ENCODE data around the gene SLIT3.

The SLIT3 gene

GRCh38 chr5:169020102-169020501 is 280.8 kb downstream of the SLIT3 start:
- DNase-seq, result no peak

- no peak for DNase-seq
Observed at GRCh38 chr5:169018925-169019324, 282.0 kb downstream of the SLIT3 start.

GRCh38 chr5:169015991-169016390 is 284.9 kb downstream of the SLIT3 start:
- DNase-seq, result no peak

- no peak for DNase-seq
Observed at GRCh38 chr5:169013846-169014245, 287.1 kb downstream of the SLIT3 start.

DNA sequence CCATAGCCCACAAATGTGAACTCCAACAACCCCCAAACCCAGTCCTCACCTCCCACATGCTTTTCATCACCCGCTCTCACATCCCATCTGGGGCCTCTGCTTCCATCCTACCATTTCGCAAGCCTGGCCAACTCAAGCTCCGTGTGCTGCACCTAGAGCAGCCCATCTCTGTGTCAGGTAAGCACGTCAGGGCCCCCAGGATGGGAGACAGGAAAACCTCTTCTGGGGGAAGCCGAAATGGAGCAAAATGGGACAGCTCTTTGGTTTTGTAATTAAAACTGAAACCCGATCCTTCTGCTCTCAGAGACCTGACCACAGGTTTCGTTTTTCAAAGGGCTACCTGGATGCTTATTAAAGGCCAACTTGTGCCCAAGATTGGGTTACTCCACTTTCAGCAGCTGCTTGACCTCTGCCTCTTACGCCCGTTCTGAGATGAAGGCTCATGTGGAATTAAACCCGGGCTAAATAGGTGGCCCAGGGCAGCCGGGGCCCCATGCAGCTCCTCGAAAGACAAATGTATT is 287.7 kb downstream of the SLIT3 start:
- DNase-seq, result no peak

DNA sequence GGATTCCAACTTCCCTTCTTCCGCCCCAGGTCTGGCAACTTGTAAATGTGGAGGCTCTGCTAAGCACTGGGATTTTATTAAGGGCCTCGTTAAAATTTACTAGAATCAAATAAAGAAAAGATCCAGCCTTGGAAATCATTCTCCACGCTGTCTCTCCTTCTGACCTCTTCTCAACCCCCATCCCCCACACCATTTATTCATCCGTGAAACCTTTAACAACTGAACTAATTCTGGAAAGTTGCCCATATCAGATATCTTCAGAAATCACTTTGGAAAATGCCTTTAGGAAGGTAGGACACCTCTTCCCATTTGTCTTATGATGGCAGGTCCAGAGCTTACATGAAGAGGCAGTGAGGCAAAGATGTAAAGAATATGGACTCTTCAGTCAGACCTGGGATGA is 288.5 kb downstream of the SLIT3 start:
- no peak for DNase-seq

DNA sequence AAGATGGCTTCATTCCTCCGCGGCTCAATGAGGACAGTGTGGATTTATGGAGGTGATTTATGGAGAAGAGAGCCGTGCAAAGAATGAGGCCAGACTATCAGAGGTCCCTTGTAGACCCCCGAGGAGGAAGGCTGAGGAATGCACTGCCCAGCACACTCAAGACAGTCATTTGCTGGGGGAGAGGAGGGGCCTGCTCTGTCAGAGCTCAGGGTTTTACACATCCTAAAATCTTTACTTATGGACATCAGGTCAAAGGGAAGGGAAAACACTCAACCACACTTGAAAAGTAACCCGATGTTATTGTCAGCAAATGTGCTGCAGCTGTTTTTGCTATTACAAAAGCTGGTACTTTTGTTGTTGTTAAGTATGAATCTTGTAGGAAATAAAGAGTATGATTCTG is 289.5 kb downstream of the SLIT3 start:
- DNase-seq, result no peak

DNA sequence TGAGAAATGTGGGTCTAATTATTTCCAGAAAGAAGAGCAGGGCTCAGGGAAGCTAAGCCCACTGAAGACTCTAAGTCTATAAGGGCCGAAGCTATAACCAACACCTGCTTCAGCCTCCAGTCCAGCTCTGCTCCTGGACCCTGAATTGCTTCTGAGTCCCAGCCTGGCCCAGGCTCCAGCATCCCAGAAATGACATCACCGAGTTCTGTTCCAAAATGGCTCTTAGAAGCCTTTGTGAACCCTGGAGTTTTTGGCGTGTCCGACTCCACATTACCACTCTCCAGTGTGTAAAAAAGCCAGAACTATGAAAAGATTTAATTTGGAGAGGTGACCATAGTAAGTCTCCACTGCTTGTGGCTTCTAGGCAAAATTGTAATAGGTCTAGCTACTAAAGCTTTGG is 289.9 kb downstream of the SLIT3 start:
- no peak for DNase-seq

- no peak for DNase-seq
Observed at GRCh38 chr5:169009123-169009522, 291.8 kb downstream of the SLIT3 start.

DNA sequence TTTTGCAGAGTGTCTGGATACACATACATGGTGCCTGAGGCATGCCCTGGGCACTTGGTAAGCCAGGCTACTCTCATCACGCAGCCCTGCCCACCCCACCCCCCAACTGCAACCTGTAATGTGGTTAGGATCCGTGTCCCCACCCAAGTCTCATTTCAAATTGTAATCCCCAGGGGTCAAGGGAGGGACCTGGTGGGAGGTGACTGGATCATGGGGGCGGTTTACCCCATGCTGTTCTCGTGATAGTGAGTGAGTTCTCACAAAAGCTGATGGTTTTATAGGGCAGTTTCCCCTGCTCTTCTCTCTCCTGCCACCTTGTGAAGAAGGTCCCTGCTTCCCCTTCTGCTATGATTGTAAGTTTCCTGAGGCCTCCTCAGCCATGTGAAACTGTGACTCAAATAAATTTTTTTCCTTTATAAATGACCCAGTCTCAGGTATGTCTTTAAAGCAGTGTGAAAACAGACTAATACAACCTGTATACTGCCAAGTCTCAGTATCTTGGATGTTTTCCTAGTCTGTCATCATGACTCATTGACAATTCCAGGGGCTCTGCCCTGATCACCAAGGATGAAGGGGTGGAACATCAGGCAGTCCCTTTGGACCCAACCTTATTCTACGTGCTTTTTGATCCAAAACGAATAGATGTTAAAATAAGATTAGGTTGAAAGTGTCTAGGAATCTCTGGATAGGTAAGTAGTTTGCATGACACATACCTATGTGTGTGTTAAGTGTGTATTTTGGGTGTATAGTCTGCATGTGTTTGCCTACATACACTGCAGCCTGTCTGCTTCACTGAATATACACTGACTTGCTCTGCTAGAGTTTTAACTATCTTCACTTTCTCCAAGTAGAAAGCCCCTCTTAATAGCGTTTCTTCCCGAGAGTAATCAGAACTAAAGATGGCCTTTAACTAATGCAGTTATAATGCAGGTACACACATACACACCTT is 293.8 kb downstream of the SLIT3 start:
- no peak for DNase-seq

GRCh38 chr5:169004551-169004950 is 296.4 kb downstream of the SLIT3 start:
- no peak for DNase-seq

DNA sequence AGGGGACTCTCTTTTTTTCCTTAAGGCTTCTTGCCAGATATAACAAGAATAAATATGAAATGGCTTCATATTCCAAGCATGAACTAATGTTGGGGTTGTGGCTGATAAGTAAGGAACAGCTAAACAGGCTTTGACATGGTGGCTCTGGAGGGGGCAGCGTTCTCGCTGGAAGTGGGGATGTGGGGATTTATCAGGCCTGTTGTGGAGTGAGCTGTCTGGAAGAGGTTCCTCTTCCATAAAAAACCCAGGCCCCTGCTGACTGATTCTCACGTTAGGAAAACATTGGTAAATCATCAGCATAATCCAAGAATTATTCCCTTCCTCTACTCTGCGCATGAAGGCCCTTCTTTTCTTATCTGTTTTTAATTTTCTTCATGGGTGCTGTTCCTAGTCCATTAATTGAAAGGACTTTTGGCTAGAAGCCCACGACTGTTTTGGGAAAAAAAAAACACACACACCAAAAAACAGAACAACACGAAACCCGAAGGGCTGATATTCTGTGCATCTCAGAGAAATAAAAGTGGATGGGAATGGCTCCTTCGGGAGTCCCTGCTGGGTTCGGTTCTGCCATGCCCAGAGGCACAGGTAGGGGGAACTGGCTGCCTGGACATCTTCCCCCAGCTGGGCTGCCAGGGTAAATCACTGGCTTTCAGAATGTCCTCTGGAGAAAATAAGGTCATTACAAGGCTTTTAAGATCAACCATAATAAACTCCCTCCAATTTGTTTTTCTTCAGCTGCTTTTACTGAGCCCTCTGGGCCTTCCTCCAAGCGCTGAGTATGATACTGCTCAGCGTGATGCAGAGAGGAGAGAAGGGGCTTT is 297.0 kb downstream of the SLIT3 start:
- no peak for DNase-seq

DNA sequence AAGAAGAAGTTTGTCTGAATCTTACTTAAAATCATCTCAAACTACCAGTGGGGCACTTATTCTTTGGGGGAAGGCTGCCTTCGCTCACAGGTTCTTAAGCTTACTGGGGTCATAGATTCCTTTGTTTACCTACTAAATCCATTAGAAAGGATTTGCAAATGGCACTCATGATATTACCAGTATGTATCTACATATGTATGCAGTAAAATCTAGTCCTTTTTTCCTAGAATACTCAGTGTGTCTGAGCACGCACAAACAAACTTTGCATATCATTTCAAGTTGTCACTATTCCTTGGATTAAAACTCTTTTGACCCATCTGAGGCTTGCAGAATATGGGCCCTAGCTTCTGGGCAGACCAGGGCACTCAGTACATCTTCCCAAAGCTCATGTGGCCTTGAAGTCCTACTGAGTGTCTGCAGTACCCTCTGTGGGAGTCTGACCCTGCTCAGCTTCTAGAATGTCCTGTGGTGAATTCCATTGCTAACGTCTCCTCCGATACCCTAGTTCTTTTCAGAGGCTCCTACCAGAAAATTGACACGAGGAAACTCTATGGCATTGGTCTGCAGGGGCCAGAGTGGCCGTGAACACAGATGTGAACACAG is 297.9 kb downstream of the SLIT3 start:
- no peak for DNase-seq

DNA sequence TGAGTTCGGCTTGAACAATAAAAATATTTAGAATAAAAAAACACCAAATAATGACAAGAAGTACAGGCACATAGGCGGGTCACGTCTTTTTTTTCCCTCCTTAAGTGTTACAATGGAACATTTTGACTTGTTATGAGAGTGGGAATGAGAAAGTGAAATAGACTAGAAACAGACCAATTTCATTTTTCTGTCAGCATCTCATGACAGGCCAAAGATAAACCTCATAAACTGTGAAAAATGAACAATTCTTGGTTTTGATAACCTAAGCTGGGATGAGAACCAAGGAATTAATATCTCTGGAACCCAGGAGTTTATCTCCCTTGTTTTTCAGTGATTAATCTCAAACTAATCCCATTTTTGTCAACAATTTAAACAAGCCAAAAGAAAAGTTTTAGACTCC is 299.5 kb downstream of the SLIT3 start:
- no peak for DNase-seq

DNA sequence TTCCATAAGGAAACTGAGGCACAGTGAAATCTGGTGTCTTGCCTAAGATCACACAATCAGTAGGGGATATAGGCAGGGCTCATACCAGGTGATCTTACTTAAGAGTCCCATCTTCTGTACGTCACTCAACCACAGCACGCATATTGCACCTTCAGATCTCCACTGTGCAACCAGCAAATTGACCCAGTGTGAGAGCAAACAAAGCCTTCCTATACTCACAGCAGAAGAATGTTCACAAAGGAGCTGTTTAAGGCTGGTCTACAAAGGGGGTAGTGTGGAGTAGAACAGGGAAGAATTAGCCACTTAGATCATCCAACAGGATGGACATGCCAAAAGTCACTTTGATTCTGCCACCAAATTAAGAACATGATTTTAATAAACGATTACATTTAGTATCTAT is 305.9 kb downstream of the SLIT3 start:
- no peak for DNase-seq

GRCh38 chr5:168992687-168993086 is 308.3 kb downstream of the SLIT3 start:
- DNase-seq, result no peak

DNA sequence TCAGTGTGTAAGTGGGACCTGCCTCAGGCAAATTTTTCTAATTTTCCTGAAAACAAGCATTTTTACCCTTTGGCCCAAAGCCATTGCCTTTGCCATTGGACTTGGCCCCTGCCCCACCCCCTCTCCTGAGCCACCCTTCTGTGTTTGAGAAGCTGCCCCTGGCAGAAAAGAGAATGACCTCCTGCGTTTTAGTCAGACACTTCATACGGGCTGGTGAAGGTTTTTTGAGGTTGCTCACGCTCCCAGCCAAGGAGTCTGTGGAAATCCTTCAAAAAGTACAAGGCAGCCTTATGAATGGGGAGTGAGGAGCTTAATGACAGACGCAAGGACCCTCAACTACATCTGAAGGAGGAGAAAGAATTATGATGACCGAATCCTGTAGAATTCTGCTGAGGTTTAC is 308.9 kb downstream of the SLIT3 start:
- no peak for DNase-seq

DNA sequence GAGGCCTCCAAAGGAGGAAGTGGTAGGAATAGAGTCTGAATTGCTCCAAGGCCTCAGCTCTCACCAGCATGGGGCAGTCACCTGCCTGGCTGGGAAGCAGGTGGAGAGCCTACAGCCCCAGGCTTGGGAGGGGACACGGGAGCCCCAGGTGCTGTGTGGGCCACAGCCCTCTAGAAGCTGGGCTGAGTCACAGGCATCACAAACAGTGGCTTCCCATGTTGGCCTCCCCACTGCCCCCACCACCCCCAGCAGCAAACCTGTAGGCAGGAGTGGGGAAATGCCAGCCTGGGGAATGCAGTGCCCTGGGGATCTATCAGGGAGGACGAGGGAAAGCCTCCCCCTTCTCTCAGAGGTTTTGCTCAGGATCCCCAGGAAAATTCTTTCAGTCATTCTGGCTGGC is 309.6 kb downstream of the SLIT3 start:
- DNase-seq, result no peak

- no peak for DNase-seq
Observed at GRCh38 chr5:168990679-168991078, 310.3 kb downstream of the SLIT3 start.

DNA sequence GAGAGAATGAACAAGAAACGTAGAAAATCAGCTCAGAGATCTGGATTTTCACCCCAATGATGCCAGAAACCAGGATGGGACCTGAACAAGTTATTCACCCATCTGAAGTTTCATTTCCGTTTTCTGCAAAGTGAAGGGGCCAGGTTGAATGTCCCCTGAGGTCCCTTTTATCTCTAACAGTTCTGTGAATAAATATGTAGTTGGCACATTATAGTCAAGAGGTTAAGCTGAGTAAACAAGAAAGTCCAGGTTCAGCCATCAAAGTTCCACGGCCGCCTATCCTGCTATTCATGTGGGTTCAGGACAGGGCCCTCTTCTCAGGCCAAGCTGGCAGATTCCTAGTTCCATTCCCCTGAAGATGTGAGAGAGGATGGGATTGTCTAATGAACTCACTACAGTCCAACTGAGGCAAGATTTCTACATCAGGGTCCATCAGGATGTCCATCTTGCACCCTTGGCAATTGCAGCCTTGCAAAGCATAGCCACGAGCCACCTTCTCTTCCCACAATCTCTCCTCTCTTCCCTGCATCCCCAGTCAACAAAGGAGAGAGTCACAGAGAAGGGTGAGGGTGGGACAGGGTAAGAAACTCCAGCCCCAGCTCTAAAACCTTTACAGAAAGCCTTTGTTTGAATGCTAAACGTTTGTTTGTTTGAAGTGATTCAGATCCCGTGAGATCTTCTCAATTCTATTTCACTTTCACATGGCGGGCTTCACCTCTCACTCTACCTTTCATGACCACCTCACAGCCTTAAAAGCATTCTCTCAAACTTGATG is 311.0 kb downstream of the SLIT3 start:
- DNase-seq, result no peak

- no peak for DNase-seq
Observed at GRCh38 chr5:168988699-168989098, 312.2 kb downstream of the SLIT3 start.
